ENCODE data around the gene MPZL3. TPM values are rescaled to one million over a fixed set of nuclear protein-coding genes. Genes with fewer than 3 reads are reported as not detected.

Gene MPZL3
- total and polyA plus RNA-seq, 2 experiments from 2014 or later = 0.92 to 2.9 TPM

GRCh38 chr11:118221419-118221818 lies 30.7 kb downstream of the MPZL3 start (continued):
- TF ChIP-seq CTCF (conservative IDR thresholded peaks at IDR 0.05; ENCODE audit: low read depth in 2 of 2) (no peak), ZNF462 (CRISPR knock-in tag; IDR thresholded peaks at IDR 0.05) (no peak), NANOG (IDR thresholded peaks at IDR 0.05; ENCODE audit: borderline replicate concordance) (no peak), STAT1 (IDR thresholded peaks at IDR 0.05; ENCODE audit: unreplicated experiment) (no peak)

GRCh38 chr11:118219732-118220131 lies 32.4 kb downstream of the MPZL3 start:
- no peaks in the 10 kb centered on the region for H3K36me3 ChIP-seq (ENCODE audit: insufficient read depth)
- TF ChIP-seq CREB1 (CRISPR knock-in tag; IDR thresholded peaks at IDR 0.05; ENCODE audit: low read depth) (no peak), EZH2 (IDR thresholded peaks at IDR 0.05; ENCODE audit: low read depth, unreplicated experiment) (no peak)
- Mint-ChIP-seq H3K27me3 (ENCODE audit: insufficient read depth, low read depth, poor library complexity) (no peaks in the 10 kb centered on the region), H3K4me1 (peaks cover 3% of the 10 kb centered on the region; the same call in 2 of the 3 replicates), H3K27ac (no peak overlapping the region), H3K36me3 (ENCODE audit: low read depth) (no peaks in the 10 kb centered on the region), H3K4me3 (no peak overlapping the region), H3K9me3 (no peaks in the 10 kb centered on the region)
- ATAC-seq = no peak
- H3K79me2 ChIP-seq (replicated peaks; ENCODE audit: insufficient read depth) = no peaks in the 10 kb centered on the region
- H2AFZ ChIP-seq = no peak overlapping the region
- DNase-seq (ENCODE audit: low spot score) = no peak
- no peaks in the 10 kb centered on the region for H3K9me2 ChIP-seq (ENCODE audit: insufficient read depth)
- peaks cover 4% of the 10 kb centered on the region; the same call in 1 of the 2 replicates for H3K4me1 ChIP-seq (ENCODE audit: insufficient read depth)
- no peaks in the 10 kb centered on the region for H3K27me3 ChIP-seq (ENCODE audit: insufficient read depth)
- H3F3A ChIP-seq (replicated peaks; ENCODE audit: low read depth) = no peaks in the 10 kb centered on the region
- H4K20me1 ChIP-seq (replicated peaks; ENCODE audit: insufficient read depth) = no peaks in the 10 kb centered on the region
- no peak overlapping the region for H3K4me2 ChIP-seq
- no peak overlapping the region for H3K27ac ChIP-seq (ENCODE audit: low read depth)
- H3K4me3 ChIP-seq = no peak overlapping the region

Data from GM23338 (cell line).